Measurements from ENCODE around the gene PDE4B.

DNA sequence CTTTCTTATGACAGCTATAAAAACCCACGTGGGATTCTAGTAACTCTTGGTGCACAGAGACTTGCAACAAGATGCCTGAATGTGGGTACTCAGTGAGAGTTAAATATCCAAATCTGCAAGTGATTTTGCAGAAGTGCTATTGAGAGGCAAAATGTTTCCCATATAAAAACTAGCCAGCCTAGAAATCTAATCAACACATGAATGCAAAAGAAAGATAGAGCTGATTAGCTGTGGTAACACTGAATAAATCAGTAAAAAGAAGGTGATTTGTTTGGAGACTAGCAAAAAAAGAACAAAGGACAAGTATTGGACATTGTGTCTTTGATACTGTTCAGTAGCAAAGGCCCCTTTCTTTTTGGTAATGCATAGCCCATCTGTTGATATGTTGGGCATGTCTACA lies 527.5 kb downstream of the PDE4B start:
- TF ChIP-seq, protein P1, sequence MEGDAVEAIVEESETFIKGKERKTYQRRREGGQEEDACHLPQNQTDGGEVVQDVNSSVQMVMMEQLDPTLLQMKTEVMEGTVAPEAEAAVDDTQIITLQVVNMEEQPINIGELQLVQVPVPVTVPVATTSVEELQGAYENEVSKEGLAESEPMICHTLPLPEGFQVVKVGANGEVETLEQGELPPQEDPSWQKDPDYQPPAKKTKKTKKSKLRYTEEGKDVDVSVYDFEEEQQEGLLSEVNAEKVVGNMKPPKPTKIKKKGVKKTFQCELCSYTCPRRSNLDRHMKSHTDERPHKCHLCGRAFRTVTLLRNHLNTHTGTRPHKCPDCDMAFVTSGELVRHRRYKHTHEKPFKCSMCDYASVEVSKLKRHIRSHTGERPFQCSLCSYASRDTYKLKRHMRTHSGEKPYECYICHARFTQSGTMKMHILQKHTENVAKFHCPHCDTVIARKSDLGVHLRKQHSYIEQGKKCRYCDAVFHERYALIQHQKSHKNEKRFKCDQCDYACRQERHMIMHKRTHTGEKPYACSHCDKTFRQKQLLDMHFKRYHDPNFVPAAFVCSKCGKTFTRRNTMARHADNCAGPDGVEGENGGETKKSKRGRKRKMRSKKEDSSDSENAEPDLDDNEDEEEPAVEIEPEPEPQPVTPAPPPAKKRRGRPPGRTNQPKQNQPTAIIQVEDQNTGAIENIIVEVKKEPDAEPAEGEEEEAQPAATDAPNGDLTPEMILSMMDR (IDR thresholded peaks at IDR 0.05; ENCODE audit: low read length) = no peak
- no peak for TF ChIP-seq EZH2 (IDR thresholded peaks at IDR 0.05; ENCODE audit: borderline replicate concordance, low read length)
